Neutrophil (primary cell): ENCODE results near the gene SCO2.

Experiments
- H3K27ac ChIP-seq: fragments of 200-600 bp; sonication (generic); 2 replicates; pipeline ENCODE4 v1.5.1; 2016; ENCODE audit warnings: mild to moderate bottlenecking, moderate library complexity
- H3K27me3 ChIP-seq: fragments of 200-600 bp; sonication (generic); 2 replicates; pipeline ENCODE4 v1.6.0; 2016; ENCODE audit warnings: mild to moderate bottlenecking
- H3K36me3 ChIP-seq: fragments of 200-600 bp; sonication (generic); 2 replicates; pipeline ENCODE4 v1.5.1; 2017
- H3K4me1 ChIP-seq, 2 experiments: fragments of 200-600 bp in 1 of 2; sonication (generic) in 1 of 2; 1 replicate in 1 of 2; 2 replicates in 1 of 2; pipeline versions ENCODE4 v1.5.1 to v1.6.1; 2013 to 2016; ENCODE audit warnings: low read depth in 1 of 2, low read length in 1 of 2, mild to moderate bottlenecking in 1 of 2, moderate library complexity in 1 of 2; ENCODE audit not compliant: control insufficient read depth in 1 of 2, insufficient read depth in 1 of 2
- H3K4me3 ChIP-seq, 2 experiments: fragments of 200-600 bp in 1 of 2; sonication (generic) in 1 of 2; 1 replicate in 1 of 2; 2 replicates in 1 of 2; pipeline ENCODE4 v1.5.1; 2013 to 2016; ENCODE audit warnings: low read depth in 1 of 2, low read length in 1 of 2, mild to moderate bottlenecking in 1 of 2, moderate library complexity in 1 of 2
- H3K9me3 ChIP-seq: fragments of 200-600 bp; sonication (generic); 2 replicates; pipeline ENCODE4 v1.5.1; 2016
- CTCF ChIP-seq: fragments of 200-600 bp; sonication (generic); IDR thresholded peaks from 2 replicates; pipeline ENCODE4 v1.5.1; 2016; ENCODE audit warnings: antibody characterized with exemption

SCO2 gene

DNA sequence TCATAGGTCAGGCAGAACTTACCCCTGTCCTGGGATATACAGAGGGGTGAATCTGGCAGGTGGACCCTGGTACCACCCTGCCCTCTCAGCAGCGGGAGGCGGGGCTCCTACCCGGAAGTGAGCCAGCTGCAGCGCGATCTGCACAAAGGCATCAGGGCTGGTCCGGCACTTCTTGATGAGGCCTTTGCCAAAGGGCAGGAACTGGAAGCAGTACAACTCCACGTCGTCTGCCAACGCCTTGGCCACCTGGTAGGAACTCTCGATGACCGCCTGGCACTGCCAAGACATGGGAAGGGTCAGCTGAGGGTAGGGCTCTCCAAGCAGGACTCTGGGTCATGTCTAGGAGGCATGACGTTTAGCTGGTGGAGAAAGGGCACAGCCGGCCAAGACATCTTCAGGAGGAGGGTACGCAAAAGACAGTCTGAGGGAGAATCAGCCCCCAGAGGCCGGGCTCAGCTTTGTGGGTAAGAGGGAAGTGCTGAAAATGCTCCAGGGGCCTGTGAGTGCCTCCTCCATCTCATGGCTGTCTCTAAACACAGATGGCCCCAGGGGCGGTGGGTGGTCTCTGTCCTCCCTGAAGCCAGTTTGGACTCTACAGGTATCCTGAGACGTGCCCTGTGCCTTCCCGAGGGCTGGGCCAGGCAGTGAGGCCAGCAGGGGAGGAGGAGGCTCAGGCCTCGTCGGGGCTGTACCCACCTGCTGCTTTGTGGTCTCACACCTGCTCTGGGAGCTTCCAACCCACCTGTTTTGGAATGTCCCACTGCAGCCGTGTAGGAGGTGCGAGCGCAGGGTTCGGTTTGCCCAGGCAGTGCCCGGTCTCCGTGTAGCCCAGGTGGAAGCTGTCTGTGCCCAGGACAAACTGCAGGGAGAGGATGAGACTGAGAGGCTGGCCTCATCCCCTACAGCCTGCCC lies 46.1 kb upstream of the SCO2 start:
- no peak for TF ChIP-seq CTCF
- H3K9me3 ChIP-seq = no peaks in the 10 kb centered on the region
- peaks cover 85% of the 10 kb centered on the region for H3K36me3 ChIP-seq
- H3K27me3 ChIP-seq = no peaks in the 10 kb centered on the region
- H3K27ac ChIP-seq = no peak overlapping the region
- H3K4me1 ChIP-seq = no peaks in the 10 kb centered on the region
- no peak overlapping the region for H3K4me3 ChIP-seq

- Histone ChIP-seq H3K36me3 (peaks cover 79% of the 10 kb centered on the region), H3K9me3 (no peaks in the 10 kb centered on the region), H3K4me3 (no peak overlapping the region), H3K4me1 (no peaks in the 10 kb centered on the region), H3K27ac (no peak overlapping the region), H3K27me3 (no peaks in the 10 kb centered on the region)
- no peak for TF ChIP-seq CTCF
Measured at GRCh38 chr22:50570861-50571260, 45.5 kb upstream of the SCO2 start.

DNA sequence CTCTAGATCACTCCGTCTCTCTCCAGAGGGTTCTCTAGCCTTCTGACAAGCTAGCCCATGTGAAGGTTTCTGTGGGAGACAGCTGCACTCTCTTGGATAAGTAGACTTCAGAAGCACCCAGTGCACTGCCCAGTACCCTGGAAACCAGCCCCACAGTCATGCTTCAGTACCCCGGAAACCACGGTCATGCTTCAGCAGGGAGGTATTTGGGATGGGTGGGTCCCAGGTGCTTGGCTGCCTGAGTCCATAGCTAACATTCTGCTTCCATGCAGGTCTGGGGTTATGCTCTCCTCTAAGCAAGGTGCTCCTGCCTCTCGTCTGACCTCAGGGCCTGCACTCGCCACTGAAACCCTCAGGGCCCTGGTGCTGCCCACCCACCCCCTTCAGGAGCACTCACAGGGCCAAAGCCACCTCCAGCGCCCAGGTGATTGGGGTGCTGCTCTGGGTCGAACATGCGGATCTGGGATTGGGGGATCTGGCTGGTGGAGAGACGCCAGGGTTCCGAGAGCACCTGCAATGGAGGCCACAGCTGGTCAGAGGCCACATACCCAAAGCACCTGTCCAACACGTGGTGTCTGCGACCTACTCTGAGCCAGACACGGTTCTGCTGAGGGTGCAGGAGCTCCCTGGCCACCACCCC lies 44.6 kb upstream of the SCO2 start:
- Histone ChIP-seq H3K9me3 (no peaks in the 10 kb centered on the region), H3K27ac (no peak overlapping the region), H3K4me3 (no peak overlapping the region), H3K4me1 (no peaks in the 10 kb centered on the region), H3K36me3 (peaks cover 72% of the 10 kb centered on the region), H3K27me3 (peaks cover 5% of the 10 kb centered on the region)
- TF ChIP-seq CTCF = no peak

DNA sequence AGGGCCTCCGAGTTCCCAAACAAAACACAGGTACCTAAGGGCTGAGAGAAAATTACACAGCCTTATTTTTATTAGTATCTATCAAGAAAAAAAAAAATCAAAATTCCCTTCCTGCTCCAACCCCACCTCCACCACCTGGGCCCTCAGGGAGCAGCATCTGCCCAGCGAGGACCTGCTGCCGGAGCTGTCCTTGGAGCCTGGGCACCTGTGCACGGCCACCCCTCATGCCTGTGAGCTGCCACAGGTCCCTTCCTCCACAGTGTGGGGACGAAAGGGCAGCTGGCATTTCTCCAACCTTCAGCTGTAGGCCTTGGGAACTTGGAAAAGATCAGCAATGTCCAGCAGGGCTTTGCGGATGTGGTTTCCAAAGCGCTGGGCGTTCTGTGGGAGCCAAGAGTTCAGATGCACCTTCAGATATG lies 43.7 kb upstream of the SCO2 start:
- peaks cover 15% of the 10 kb centered on the region for H3K27me3 ChIP-seq
- H3K4me1 ChIP-seq = no peaks in the 10 kb centered on the region
- H3K9me3 ChIP-seq = no peaks in the 10 kb centered on the region
- no peak overlapping the region for H3K4me3 ChIP-seq
- H3K36me3 ChIP-seq = peaks cover 67% of the 10 kb centered on the region
- no peak overlapping the region for H3K27ac ChIP-seq
- TF ChIP-seq CTCF = no peak

- Histone ChIP-seq H3K36me3 (peaks cover 62% of the 10 kb centered on the region), H3K9me3 (no peaks in the 10 kb centered on the region), H3K27ac (no peak overlapping the region), H3K4me3 (no peak overlapping the region), H3K27me3 (peaks cover 19% of the 10 kb centered on the region), H3K4me1 (peaks cover 3% of the 10 kb centered on the region in 2 experiments)
- no peak for TF ChIP-seq CTCF
Measured at GRCh38 chr22:50568626-50569025, 43.2 kb upstream of the SCO2 start.
